T-cell (primary cell): ENCODE measurements around the gene ARHGAP9. TPM values are rescaled to one million over a fixed set of nuclear protein-coding genes. Genes with fewer than 3 reads are reported as not detected.
A peak's percentile ranks its signal among the peaks of the same experiment; 100 is the strongest.

Experiments
- ATAC-seq, 4 experiments: fragments of 200-7000 bp in 3 of 4; fragments of 150-1000 bp in 1 of 4; cut with Tn5 transposase; replicated peaks in 1 of 4; 1 replicate in 3 of 4; 2 replicates in 1 of 4; pipeline ENCODE4 v1.10.0; 2021; ENCODE audit warnings: moderate library complexity in 3 of 4, mild to moderate bottlenecking in 2 of 4, moderate number of reproducible peaks in 1 of 4
- CTCF ChIA-PET, 2 donors: fragments of 300-600 bp; sonication (Branson Sonifier 250); formaldehyde crosslinking; loops; one replicate each; lab custom pipeline; 2022; ENCODE audit warnings: antibody characterized with exemption in 2 of 2; lab: Charles Lee
- POLR2A ChIA-PET, 2 donors: fragments of 300-600 bp; sonication (Branson Sonifier 250); formaldehyde crosslinking; loops; one replicate each; lab custom pipeline; 2022; ENCODE audit warnings: antibody characterized with exemption in 2 of 2; lab: Charles Lee
- DNase-seq, 35 experiments: peaks; one replicate each; pipeline versions ENCODE4 v3.0.0 to v3.0.0-alpha.2; 2013 to 2023
- H3K27ac ChIP-seq: one replicate; pipeline ENCODE4 v1.5.1; 2013; ENCODE audit warnings: low read length
- H3K27me3 ChIP-seq, 2 experiments: replicated peaks in 1 of 2; 1 replicate in 1 of 2; 2 replicates in 1 of 2; pipeline versions ENCODE4 v1.6.1 to v1.7.0; 2013; ENCODE audit warnings: low read length in 1 of 2, mixed read lengths in 1 of 2; ENCODE audit not compliant: control insufficient read depth in 2 of 2, insufficient read depth in 2 of 2; ENCODE audit errors: extremely low read depth in 1 of 2
- H3K36me3 ChIP-seq, 2 donors: 1 replicate in 1 of 2; 2 replicates in 1 of 2; pipeline versions ENCODE4 v1.6.1 to v1.7.0; 2013; ENCODE audit warnings: low read length in 1 of 2; ENCODE audit not compliant: control insufficient read depth in 2 of 2, insufficient read depth in 1 of 2; ENCODE audit errors: extremely low read depth in 1 of 2
- H3K4me1 ChIP-seq, 2 experiments: 1 replicate in 1 of 2; 2 replicates in 1 of 2; pipeline versions ENCODE4 v1.6.1 to v1.7.0; 2013; ENCODE audit warnings: low read length in 2 of 2, mixed read lengths in 1 of 2; ENCODE audit not compliant: insufficient read depth in 2 of 2, control insufficient read depth in 1 of 2; ENCODE audit errors: extremely low read depth in 1 of 2
- H3K4me3 ChIP-seq, 2 donors: 1 replicate in 1 of 2; 2 replicates in 1 of 2; pipeline versions ENCODE4 v1.5.1 to v1.7.0; 2013; ENCODE audit warnings: mild to moderate bottlenecking in 2 of 2, low read length in 1 of 2, moderate library complexity in 1 of 2; ENCODE audit not compliant: control insufficient read depth in 1 of 2; ENCODE audit errors: extremely low read depth in 1 of 2
- H3K9me3 ChIP-seq: 2 replicates; pipeline ENCODE4 v1.7.0; 2013
- H3K27ac Mint-ChIP-seq, 2 donors: one replicate each; pipeline ENCODE4 v1.8.0; 2020 to 2021; ENCODE audit warnings: mild to moderate bottlenecking in 2 of 2, mixed read lengths in 2 of 2
- H3K27me3 Mint-ChIP-seq, 2 donors: one replicate each; pipeline ENCODE4 v1.8.0; 2021 to 2022; ENCODE audit warnings: mixed read lengths in 2 of 2
- H3K36me3 Mint-ChIP-seq: one replicate; pipeline ENCODE4 v1.8.0; 2021; ENCODE audit warnings: mixed read lengths
- H3K4me1 Mint-ChIP-seq, 3 donors: one replicate each; pipeline ENCODE4 v1.8.0; 2020 to 2022; ENCODE audit warnings: mixed read lengths in 3 of 3, mild to moderate bottlenecking in 1 of 3
- H3K4me3 Mint-ChIP-seq, 3 donors: one replicate each; pipeline ENCODE4 v1.8.0; 2020 to 2022; ENCODE audit warnings: mild to moderate bottlenecking in 3 of 3, mixed read lengths in 3 of 3, moderate library complexity in 3 of 3
- H3K9me3 Mint-ChIP-seq, 3 donors: one replicate each; pipeline ENCODE4 v1.8.0; 2020 to 2022; ENCODE audit warnings: mixed read lengths in 3 of 3
- WGBS: methylation state at CpG from one replicate; pipeline ENCODE4 v1.1.5; 2013; ENCODE audit warnings: missing lambda C conversion rate; ENCODE audit not compliant: insufficient coverage; 5-methylcytosine and 5-hydroxymethylcytosine counted together
- total RNA-seq, 35 experiments: library from RNA in 6 of 35; stranded (reverse) in 6 of 35; fragments of 120-200 nt in 1 of 35; gene quantifications; one replicate each; pipeline versions ENCODE4 v1.2.1 to v1.2.4 and lab custom pipeline; 2013 to 2026

ARHGAP9 gene
- total RNA-seq (100 to 1,000 TPM; 198 to 413 (median 243) TPM), total RNA-seq (lab: John Stamatoyannopoulos, UW) (56.7 to 583 (median 221) reads per million in 29 experiments)
- 222 TPM for total RNA-seq (2013)

DNA sequence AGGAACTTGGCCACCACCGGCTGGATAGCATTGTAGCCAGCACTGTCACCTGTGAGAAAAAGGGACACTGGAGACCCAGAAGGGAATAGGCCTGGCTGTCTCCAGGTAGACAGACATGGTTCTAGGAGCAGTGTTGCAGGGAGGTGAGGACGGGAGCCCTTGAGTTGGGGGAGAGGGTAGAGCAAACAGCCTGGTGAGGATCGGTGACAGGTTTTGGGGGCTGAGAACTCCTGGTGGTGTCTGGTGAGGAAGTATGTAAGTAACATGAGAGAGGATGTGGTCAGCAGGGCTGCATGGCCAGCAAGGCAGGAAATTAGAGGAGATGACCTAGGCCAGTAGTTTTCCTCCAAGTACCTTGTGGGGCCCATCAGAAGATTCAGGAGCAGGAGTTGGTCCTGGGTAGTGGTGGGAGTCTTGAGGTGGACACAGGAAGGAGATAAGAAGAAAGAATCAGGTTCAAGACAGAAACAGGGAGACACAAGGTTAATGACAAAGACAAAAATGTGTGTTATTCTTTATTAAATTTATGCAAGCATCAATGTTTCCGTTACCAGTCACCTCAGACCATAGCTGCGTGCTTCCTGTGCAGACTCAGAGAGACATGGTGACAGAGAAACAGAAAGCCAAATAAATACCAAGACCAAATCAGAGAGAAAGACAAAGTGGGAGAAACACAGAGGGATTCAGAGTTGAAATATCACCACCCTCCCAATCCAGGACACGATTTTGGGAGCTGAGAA lies at the start of gene ARHGAP9:
TSS of gene ARHGAP9 (minus strand) at position 491 of the 740 bp plus-strand sequence. CDS start at position 31, 460 bp downstream.
- H3K9me3 Mint-ChIP-seq: no peaks in the 10 kb centered on the region
- peak within 1 kb of the TSS; percentile 98 to 99 (median 98) for H3K4me3 Mint-ChIP-seq
- ATAC-seq (peak; percentile 58 to 73 (median 64)), DNase-seq (peak; percentile 33 to 87 (median 66))
- H3K4me1 ChIP-seq: peaks cover 28 to 73% of the 10 kb centered on the region in 2 experiments
- peaks cover 13% of the 10 kb centered on the region for H3K36me3 Mint-ChIP-seq
- peaks cover 60 to 75% (median 68%) of the 10 kb centered on the region in 3 donors for H3K4me1 Mint-ChIP-seq
- H3K27ac ChIP-seq: peak within 1 kb of the TSS; percentile 98
- H3K27me3 ChIP-seq: no peaks in the 10 kb centered on the region
- no peaks in the 10 kb centered on the region for H3K27me3 Mint-ChIP-seq
- POLR2A ChIA-PET: interaction anchor here (0.5 to 1.9 kb wide), 10 partner anchors 20 to 851 kb away, joined by 3 to 10 read pairs (median 4); partner anchors contain the start of genes DDIT3 (in 1 of the 2) and GLI1 (in 1 of the 2)
- H3K9me3 ChIP-seq: no peaks in the 10 kb centered on the region
- peak within 1 kb of the TSS; percentile 48 to 83 for H3K4me3 ChIP-seq
- H3K27ac Mint-ChIP-seq: peak within 1 kb of the TSS; percentile 98
- WGBS: 28% methylated on average over 3 of the region's 6 CpGs
- peaks cover 8 to 12% of the 10 kb centered on the region in 2 donors for H3K36me3 ChIP-seq
- CTCF ChIA-PET: interaction anchor here (0.7 to 4.2 kb wide), 5 partner anchors 18 to 47 kb away, joined by 3 to 23 read pairs (median 4); partner anchors contain the start of genes DDIT3 (in 1 of the 2) and GLI1 (in 1 of the 2)

DNA sequence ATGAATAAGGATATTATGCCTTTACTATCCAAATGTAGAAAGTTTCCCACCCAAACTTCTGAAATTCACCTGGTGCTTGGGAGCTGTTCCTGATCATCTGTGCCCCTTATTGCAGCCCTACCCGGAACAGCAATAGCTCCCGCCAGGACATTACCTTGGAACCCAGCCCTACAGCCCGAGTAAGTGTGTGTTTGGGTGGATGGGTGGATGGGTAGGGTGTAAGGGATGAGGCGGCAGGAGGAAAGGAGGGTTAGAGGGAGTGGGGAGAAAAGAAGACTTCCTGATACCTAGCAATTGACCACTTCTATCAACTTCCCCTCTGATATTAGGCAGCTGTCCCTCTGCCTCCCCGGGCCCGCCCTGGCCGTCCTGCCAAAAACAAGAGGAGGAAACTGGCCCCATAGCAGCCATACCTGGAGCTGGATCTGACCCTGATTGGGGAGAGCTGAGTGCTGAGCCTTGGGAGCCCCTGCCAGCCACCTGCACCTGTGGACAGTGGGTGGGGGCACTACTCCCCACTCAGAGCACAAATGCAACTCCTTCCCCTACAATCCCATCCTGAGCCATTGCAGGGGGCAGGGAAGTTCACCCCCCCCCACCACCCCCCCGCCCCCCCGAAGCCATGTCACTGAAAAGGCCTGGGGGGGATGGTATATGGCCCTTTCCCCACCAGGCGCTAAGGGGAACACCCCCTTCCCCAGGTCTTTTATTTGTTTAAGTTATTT lies 49.3 kb upstream of the ARHGAP9 start:
- 87% methylated on average over 3 of the region's 10 CpGs for WGBS
- DNase-seq (no peak), ATAC-seq (no peak)
- Mint-ChIP-seq H3K27ac (peak overlapping the region in 1 of 2 donors; percentile 39), H3K4me3 (no peak overlapping the region), H3K4me1 (peaks cover 13 to 20% (median 13%) of the 10 kb centered on the region in 3 donors), H3K9me3 (no peaks in the 10 kb centered on the region), H3K36me3 (peaks cover 42% of the 10 kb centered on the region), H3K27me3 (no peaks in the 10 kb centered on the region)
- H3K9me3 ChIP-seq: no peaks in the 10 kb centered on the region
- ChIA-PET POLR2A (no interaction called here), CTCF (no interaction called here)
- peaks cover 2 to 21% of the 10 kb centered on the region in 2 experiments for H3K4me1 ChIP-seq
- H3K4me3 ChIP-seq: no peak overlapping the region
- H3K27me3 ChIP-seq: no peaks in the 10 kb centered on the region
- H3K27ac ChIP-seq: no peak overlapping the region
- peaks cover 12 to 91% of the 10 kb centered on the region in 2 donors for H3K36me3 ChIP-seq

DNA sequence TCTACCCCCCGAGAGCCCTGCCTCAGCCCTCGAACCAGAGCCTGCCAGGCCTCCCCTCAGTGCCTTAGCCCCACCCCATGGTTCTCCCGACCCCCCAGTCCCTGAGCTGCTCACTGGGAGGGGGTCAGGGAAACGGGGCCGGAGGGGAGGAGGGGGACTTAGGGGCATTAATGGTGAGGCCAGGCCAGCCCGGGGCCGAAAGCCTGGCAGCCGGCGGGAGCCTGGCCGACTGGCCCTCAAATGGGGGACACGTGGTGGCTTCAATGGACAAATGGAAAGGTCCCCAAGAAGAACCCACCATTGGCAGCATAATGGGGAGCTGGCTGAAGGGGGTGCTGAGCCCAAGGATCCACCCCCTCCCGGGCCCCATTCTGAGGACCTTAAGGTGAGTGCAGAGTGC lies 48.5 kb upstream of the ARHGAP9 start:
- Mint-ChIP-seq H3K4me3 (no peak overlapping the region), H3K27me3 (no peaks in the 10 kb centered on the region), H3K36me3 (peaks cover 40% of the 10 kb centered on the region), H3K9me3 (no peaks in the 10 kb centered on the region), H3K4me1 (peaks cover 21 to 29% (median 21%) of the 10 kb centered on the region in 3 donors), H3K27ac (no peak overlapping the region)
- Histone ChIP-seq H3K27me3 (no peaks in the 10 kb centered on the region), H3K4me1 (peaks cover 8 to 29% of the 10 kb centered on the region in 2 experiments), H3K4me3 (no peak overlapping the region), H3K27ac (no peak overlapping the region), H3K36me3 (peaks cover 12 to 89% of the 10 kb centered on the region in 2 donors), H3K9me3 (no peaks in the 10 kb centered on the region)
- POLR2A ChIA-PET: no interaction called here
- DNase-seq (no peak), ATAC-seq (no peak)
- CTCF ChIA-PET: no interaction called here
- WGBS: no CpG with 5 or more reads among the region's 12 CpGs

DNA sequence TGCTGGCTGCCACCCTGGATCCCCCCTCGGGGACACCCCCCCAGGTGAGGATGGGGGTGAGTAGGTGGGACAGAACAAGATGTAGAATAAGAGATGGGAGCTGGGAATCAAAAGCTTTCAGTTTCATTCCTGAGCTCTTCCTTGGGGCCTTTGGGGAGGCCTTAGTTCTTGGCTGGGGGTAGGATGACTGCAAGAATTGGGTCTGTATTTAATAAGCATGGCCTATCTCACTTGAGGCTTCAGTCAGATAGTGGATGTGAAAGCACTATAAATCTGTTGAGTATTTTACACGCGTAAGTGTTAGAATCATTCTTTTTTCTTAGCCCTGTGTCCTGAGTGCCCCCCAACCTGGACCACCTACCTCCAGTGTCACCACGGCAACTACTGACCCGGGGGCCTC lies 47.5 kb upstream of the ARHGAP9 start:
- no peak for ATAC-seq
- H3K9me3 ChIP-seq: no peaks in the 10 kb centered on the region
- peaks cover 8 to 34% of the 10 kb centered on the region in 2 experiments for H3K4me1 ChIP-seq
- DNase-seq: no peak
- H3K27me3 Mint-ChIP-seq: no peaks in the 10 kb centered on the region
- no CpG with 5 or more reads among the region's 5 CpGs for WGBS
- H3K9me3 Mint-ChIP-seq: no peaks in the 10 kb centered on the region
- ChIA-PET POLR2A (interaction anchor here in 1 of 2 donors (0.8 kb wide), 1 partner anchor 19 kb away, joined by 4 read pairs; no protein-coding TSS in a partner anchor), CTCF (interaction anchor here in 1 of 2 donors (0.6 kb wide), 1 partner anchor 56 kb away, joined by 4 read pairs; no protein-coding TSS in a partner anchor)
- peak overlapping the region in 1 of 2 donors; percentile 16 for H3K27ac Mint-ChIP-seq
- no peak overlapping the region for H3K27ac ChIP-seq
- H3K4me1 Mint-ChIP-seq: peaks cover 24 to 33% (median 24%) of the 10 kb centered on the region in 3 donors
- no peak overlapping the region for H3K4me3 ChIP-seq
- peaks cover 32% of the 10 kb centered on the region for H3K36me3 Mint-ChIP-seq
- no peaks in the 10 kb centered on the region for H3K27me3 ChIP-seq
- no peak overlapping the region for H3K4me3 Mint-ChIP-seq
- H3K36me3 ChIP-seq: peaks cover 12 to 79% of the 10 kb centered on the region in 2 donors

DNA sequence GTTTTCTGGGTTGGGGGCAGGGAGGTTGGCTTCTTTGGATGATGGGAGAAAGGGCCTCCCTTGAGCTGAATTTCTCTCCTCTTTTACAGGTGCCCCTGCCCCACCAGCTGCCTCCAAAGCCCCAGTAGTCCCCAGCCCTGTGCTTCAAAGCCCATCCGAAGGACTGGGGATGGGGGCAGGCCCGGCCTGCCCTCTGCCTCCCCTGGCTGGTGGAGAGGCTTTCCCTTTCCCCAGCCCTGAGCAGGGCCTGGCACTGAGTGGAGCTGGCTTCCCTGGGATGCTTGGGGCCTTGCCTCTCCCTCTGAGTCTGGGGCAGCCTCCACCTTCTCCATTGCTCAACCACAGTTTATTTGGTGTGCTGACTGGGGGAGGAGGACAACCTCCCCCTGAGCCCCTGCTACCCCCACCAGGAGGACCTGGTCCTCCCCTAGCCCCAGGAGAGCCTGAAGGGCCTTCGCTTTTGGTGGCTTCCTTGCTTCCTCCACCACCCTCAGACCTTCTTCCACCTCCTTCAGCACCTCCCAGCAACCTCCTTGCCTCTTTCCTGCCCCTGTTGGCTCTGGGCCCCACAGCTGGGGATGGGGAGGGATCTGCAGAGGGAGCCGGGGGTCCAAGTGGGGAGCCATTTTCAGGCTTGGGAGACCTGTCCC lies 46.9 kb upstream of the ARHGAP9 start:
- no peaks in the 10 kb centered on the region for H3K9me3 ChIP-seq
- Mint-ChIP-seq H3K4me3 (no peak overlapping the region), H3K9me3 (no peaks in the 10 kb centered on the region), H3K27ac (no peak overlapping the region), H3K27me3 (no peaks in the 10 kb centered on the region), H3K36me3 (peaks cover 26% of the 10 kb centered on the region), H3K4me1 (peaks cover 30 to 39% (median 30%) of the 10 kb centered on the region in 3 donors)
- ATAC-seq (no peak), DNase-seq (no peak)
- H3K27ac ChIP-seq: no peak overlapping the region
- peaks cover 13 to 40% of the 10 kb centered on the region in 2 experiments for H3K4me1 ChIP-seq
- H3K27me3 ChIP-seq: no peaks in the 10 kb centered on the region
- ChIA-PET CTCF (interaction anchor here in 1 of 2 donors (0.6 kb wide), 1 partner anchor 15 kb away, joined by 3 read pairs; no protein-coding TSS in a partner anchor), POLR2A (interaction anchor here in 1 of 2 donors (0.8 kb wide), 1 partner anchor 19 kb away, joined by 4 read pairs; no protein-coding TSS in a partner anchor)
- H3K36me3 ChIP-seq: peaks cover 7 to 73% of the 10 kb centered on the region in 2 donors
- 100% methylated on average over 1 of the region's 4 CpGs for WGBS
- H3K4me3 ChIP-seq: no peak overlapping the region
